EH (cell line): ENCODE results near the gene PTPRU.

Experiments used
- DNase-seq: peaks from one replicate; pipeline ENCODE4 v3.0.0-alpha.2; 2015; ENCODE audit warnings: low read depth

The PTPRU gene

GRCh38 chr1:29365906-29366670 lies 129.8 kb downstream of the PTPRU start:
- DNase-seq = no peak

- DNase-seq = no peak
Measured at GRCh38 chr1:29368936-29369932, 132.9 kb downstream of the PTPRU start.

GRCh38 chr1:29370067-29370466 lies 133.7 kb downstream of the PTPRU start:
- DNase-seq = no peak

- no peak for DNase-seq
Measured at GRCh38 chr1:29371332-29371731, 135.0 kb downstream of the PTPRU start.

GRCh38 chr1:29372108-29372507 lies 135.8 kb downstream of the PTPRU start:
- DNase-seq = no peak
